H1 (cell line): ENCODE measurements around the gene MYMX. TPM values are rescaled to one million over a fixed set of nuclear protein-coding genes. Genes with fewer than 3 reads are reported as not detected.

Experiments
- CTCF ChIA-PET: fragments of 300-600 bp; sonication (Branson Sonifier 250); formaldehyde crosslinking; loops from one replicate; lab custom pipeline; 2021; ENCODE audit not compliant: partially characterized antibody; lab: Charles Lee
- POLR2A ChIA-PET: fragments of 300-600 bp; sonication (Branson Sonifier 250); formaldehyde crosslinking; loops from one replicate; lab custom pipeline; 2021; ENCODE audit warnings: inconsistent platforms; ENCODE audit not compliant: partially characterized antibody; lab: Charles Lee
- DNase-seq, 2 experiments: peaks; one replicate each; pipeline versions ENCODE4 v3.0.0 to v3.0.0-alpha.2; 2010 to 2022; ENCODE audit warnings: low spot score in 2 of 2, low read depth in 1 of 2, mixed read lengths in 1 of 2
- FAIRE-seq: peaks from 2 replicates; lab custom pipeline; 2011; peaks lifted over from hg19 to GRCh38; lab: Jason Lieb, UNC
- H2AFZ ChIP-seq: 2 replicates; pipeline ENCODE4 v1.8.1; 2012; ENCODE audit warnings: low read length, inconsistent platforms
- H2AK5ac ChIP-seq: 2 replicates; pipeline ENCODE4 v1.6.1; 2013; ENCODE audit warnings: low read depth, low read length
- H2BK120ac ChIP-seq: replicated peaks from 2 replicates; pipeline ENCODE3; 2013; ENCODE audit warnings: low read depth, low read length, inconsistent platforms
- H2BK12ac ChIP-seq: 2 replicates; pipeline ENCODE4 v1.6.1; 2013; ENCODE audit warnings: low read depth, low read length
- H2BK15ac ChIP-seq: 2 replicates; pipeline ENCODE4 v1.6.1; 2013; ENCODE audit warnings: low read length
- H2BK20ac ChIP-seq: 2 replicates; pipeline ENCODE4 v1.6.1; 2013; ENCODE audit warnings: low read length
- H2BK5ac ChIP-seq: 2 replicates; pipeline ENCODE4 v1.6.1; 2013; ENCODE audit warnings: low read depth, low read length
- H3K14ac ChIP-seq: 2 replicates; pipeline ENCODE4 v1.6.1; 2013; ENCODE audit warnings: inconsistent platforms; ENCODE audit not compliant: insufficient read length
- H3K18ac ChIP-seq: 2 replicates; pipeline ENCODE4 v1.6.1; 2013; ENCODE audit warnings: low read length; ENCODE audit errors: extremely low read depth
- H3K23ac ChIP-seq: 2 replicates; pipeline ENCODE4 v1.6.1; 2013; ENCODE audit warnings: inconsistent platforms; ENCODE audit not compliant: insufficient read length
- H3K23me2 ChIP-seq: 2 replicates; pipeline ENCODE4 v1.6.1; 2013; ENCODE audit warnings: low read depth, low read length
- H3K27ac ChIP-seq: 2 replicates; pipeline ENCODE4 v1.6.1; 2011; ENCODE audit warnings: low read depth, low read length, inconsistent platforms
- H3K27me3 ChIP-seq, 4 experiments: replicated peaks in 1 of 4; 1 replicate in 1 of 4; 2 replicates in 3 of 4; pipeline versions ENCODE4 v1.6.1 to v1.8.1; 2011 to 2013; ENCODE audit warnings: low read length in 3 of 4, mild to moderate bottlenecking in 3 of 4, inconsistent platforms in 2 of 4, mixed read lengths in 2 of 4, moderate library complexity in 1 of 4; ENCODE audit not compliant: control insufficient read depth in 3 of 4, insufficient read depth in 3 of 4; ENCODE audit errors: extremely low read depth in 1 of 4
- H3K36me3 ChIP-seq, 4 experiments: 2 replicates each; pipeline versions ENCODE4 v1.6.1 to v1.8.1; 2011 to 2013; ENCODE audit warnings: mild to moderate bottlenecking in 4 of 4, low read length in 3 of 4, moderate library complexity in 2 of 4, control low read depth in 1 of 4, inconsistent platforms in 1 of 4; ENCODE audit not compliant: insufficient read depth in 4 of 4, control insufficient read depth in 2 of 4
- H3K4ac ChIP-seq: replicated peaks from 2 replicates; pipeline ENCODE3; 2013; ENCODE audit warnings: low read length, low read depth, mixed read lengths, inconsistent platforms; ENCODE audit not compliant: insufficient read length
- H3K4me1 ChIP-seq, 4 experiments: replicated peaks in 1 of 4; 1 replicate in 1 of 4; 2 replicates in 3 of 4; pipeline versions ENCODE4 v1.6.1 to v1.8.1; 2011 to 2013; ENCODE audit warnings: low read length in 3 of 4, inconsistent platforms in 2 of 4, mixed read lengths in 1 of 4; ENCODE audit not compliant: insufficient read depth in 4 of 4, control insufficient read depth in 3 of 4
- H3K4me2 ChIP-seq, 2 experiments: 2 replicates each; pipeline versions ENCODE4 v1.6.1 to v1.8.1; 2011 to 2013; ENCODE audit warnings: low read depth in 2 of 2, low read length in 2 of 2, control low read depth in 1 of 2, inconsistent platforms in 1 of 2, mild to moderate bottlenecking in 1 of 2; ENCODE audit not compliant: insufficient read depth in 1 of 2
- H3K4me3 ChIP-seq, 4 experiments: fragments of 200-600, 300-600 bp in 1 of 4; sonication (generic), shearing (Covaris generic), sonication (Bioruptor Twin) in 1 of 4; 2 replicates each; pipeline versions ENCODE4 v1.5.1 to v1.8.1; 2011 to 2016; ENCODE audit warnings: low read length in 4 of 4, low read depth in 3 of 4, control low read depth in 2 of 4, inconsistent platforms in 2 of 4, mild to moderate bottlenecking in 2 of 4, mixed read lengths in 1 of 4, moderate library complexity in 1 of 4; ENCODE audit not compliant: insufficient read depth in 2 of 4; ENCODE audit errors: extremely low read depth in 1 of 4
- H3K56ac ChIP-seq: replicated peaks from 2 replicates; pipeline ENCODE3; 2013; ENCODE audit warnings: low read depth, mild to moderate bottlenecking, mixed read lengths, low read length, inconsistent platforms; ENCODE audit not compliant: insufficient read length
- H3K79me1 ChIP-seq: 2 replicates; pipeline ENCODE4 v1.6.1; 2013; ENCODE audit warnings: low read depth, low read length, control low read depth
- H3K79me2 ChIP-seq, 2 experiments: 2 replicates each; pipeline versions ENCODE4 v1.6.1 to v1.8.1; 2012 to 2013; ENCODE audit warnings: low read length in 2 of 2, mild to moderate bottlenecking in 2 of 2, inconsistent platforms in 1 of 2; ENCODE audit not compliant: insufficient read depth in 2 of 2, control insufficient read depth in 1 of 2
- H3K9ac ChIP-seq, 4 experiments: replicated peaks in 1 of 4; 1 replicate in 1 of 4; 2 replicates in 3 of 4; pipeline versions ENCODE4 v1.6.1 to v1.8.1; 2011 to 2013; ENCODE audit warnings: low read depth in 3 of 4, low read length in 3 of 4, control low read depth in 2 of 4, mild to moderate bottlenecking in 2 of 4, moderate library complexity in 2 of 4, inconsistent platforms in 1 of 4; ENCODE audit errors: extremely low read depth in 1 of 4
- H3K9me3 ChIP-seq, 2 experiments: 2 replicates each; pipeline versions ENCODE4 v1.6.1 to v1.8.1; 2012 to 2013; ENCODE audit warnings: mild to moderate bottlenecking in 2 of 2, moderate library complexity in 2 of 2, control low read depth in 1 of 2, inconsistent platforms in 1 of 2, low read depth in 1 of 2, low read length in 1 of 2, mixed read lengths in 1 of 2; ENCODE audit not compliant: insufficient read depth in 2 of 2
- H4K20me1 ChIP-seq, 2 experiments: replicated peaks in 1 of 2; 2 replicates each; pipeline versions ENCODE3 to v1.8.1; 2011 to 2013; ENCODE audit warnings: inconsistent platforms in 2 of 2, low read length in 2 of 2, mild to moderate bottlenecking in 1 of 2; ENCODE audit not compliant: insufficient read depth in 2 of 2, control insufficient read depth in 1 of 2
- H4K5ac ChIP-seq: 2 replicates; pipeline ENCODE4 v1.6.1; 2013; ENCODE audit warnings: low read length, low read depth, mixed read lengths, inconsistent platforms; ENCODE audit not compliant: insufficient read length
- H4K8ac ChIP-seq: 2 replicates; pipeline ENCODE4 v1.8.0; 2013; ENCODE audit warnings: mild to moderate bottlenecking, moderate library complexity, low read length, inconsistent platforms; ENCODE audit not compliant: insufficient read depth; ENCODE audit errors: extremely low read depth
- H4K91ac ChIP-seq: replicated peaks from 2 replicates; pipeline ENCODE3; 2013; ENCODE audit warnings: low read length, mixed read lengths, inconsistent platforms; ENCODE audit not compliant: insufficient read length
- ATF2 ChIP-seq: IDR thresholded peaks from 2 replicates; pipeline ENCODE4 v1.6.1; 2012; ENCODE audit warnings: low read length, inconsistent platforms
- HDAC6 ChIP-seq: IDR thresholded peaks from one replicate; pipeline ENCODE4 v1.7.1; 2012; ENCODE audit warnings: low read depth, mild to moderate bottlenecking, inconsistent platforms, low read length, moderate library complexity
- KDM1A ChIP-seq: fragments of 200-600, 300-600 bp; sonication (generic); IDR thresholded peaks from 2 replicates; pipeline ENCODE4 v1.7.1; 2016; ENCODE audit warnings: mild to moderate bottlenecking, low read length, borderline replicate concordance
- PHF8 ChIP-seq: fragments of 200-600 bp; sonication (generic); conservative IDR thresholded peaks from 2 replicates; pipeline ENCODE4 v1.7.1; 2012; ENCODE audit warnings: low read depth, mild to moderate bottlenecking, inconsistent platforms, low read length, moderate library complexity
- POLR2A ChIP-seq, 2 experiments: IDR thresholded peaks; 1 replicate in 1 of 2; 2 replicates in 1 of 2; pipeline ENCODE4 v1.6.1; 2011; ENCODE audit warnings: low read depth in 2 of 2, low read length in 2 of 2, mild to moderate bottlenecking in 2 of 2; ENCODE audit errors: control extremely low read depth in 1 of 2
- POU5F1 ChIP-seq: IDR thresholded peaks from 2 replicates; pipeline ENCODE4 v1.6.1; 2011; ENCODE audit warnings: low read depth, mild to moderate bottlenecking, low read length, moderate library complexity
- RAD21 ChIP-seq, 2 experiments: IDR thresholded peaks in 1 of 2; conservative IDR thresholded peaks in 1 of 2; 2 replicates each; pipeline ENCODE4 v1.6.1; 2011; ENCODE audit warnings: low read depth in 2 of 2, low read length in 2 of 2, improper control_type of control experiment in 1 of 2, inconsistent platforms in 1 of 2, mild to moderate bottlenecking in 1 of 2, moderate library complexity in 1 of 2
- RBBP5 ChIP-seq: IDR thresholded peaks from 2 replicates; pipeline ENCODE4 v1.7.1; 2012; ENCODE audit warnings: low read depth, mild to moderate bottlenecking, inconsistent platforms, low read length, moderate library complexity, borderline replicate concordance
- SIRT6 ChIP-seq: IDR thresholded peaks from one replicate; pipeline ENCODE4 v1.7.1; 2012; ENCODE audit warnings: low read length, inconsistent platforms
- SRF ChIP-seq: IDR thresholded peaks from 2 replicates; pipeline ENCODE4 v1.6.1; 2011; ENCODE audit warnings: mild to moderate bottlenecking, low read depth, low read length, moderate library complexity
- TEAD4 ChIP-seq: IDR thresholded peaks from 2 replicates; pipeline ENCODE4 v1.6.1; 2012; ENCODE audit warnings: low read depth, low read length, inconsistent platforms, mixed read lengths
- ZNF274 ChIP-seq: IDR thresholded peaks from 2 replicates; pipeline ENCODE4 v1.7.0; 2012; ENCODE audit warnings: low read length, borderline replicate concordance; ENCODE audit errors: extremely low read depth
- WGBS, 2 experiments: shearing (Covaris generic) in 1 of 2; methylation state at CpG; one replicate each; pipeline versions ENCODE4 v1.1.6 to v1.1.7; 2013 to 2015; ENCODE audit warnings: low lambda C conversion rate in 2 of 2, mixed read lengths in 2 of 2, inconsistent platforms in 1 of 2, low coverage in 1 of 2, missing lambda C conversion rate in 1 of 2; ENCODE audit not compliant: insufficient replicate concordance in 2 of 2, insufficient coverage in 1 of 2, insufficient read length in 1 of 2; ENCODE audit errors: extremely low coverage in 1 of 2, missing lambda C conversion rate in 1 of 2; 5-methylcytosine and 5-hydroxymethylcytosine counted together
- polyA plus RNA-seq, 7 experiments: library from polyadenylated mRNA; depleted of rRNA in 3 of 7; stranded (reverse) in 5 of 7; unstranded in 2 of 7; fragments of >200 nt in 5 of 7; fragments of 200-250 nt in 2 of 7; gene quantifications; 1 replicate in 5 of 7; 2 replicates in 1 of 7; 4 replicates in 1 of 7; pipeline versions ENCODE4 v1.2.1 to v1.2.3, GENCODE V29; 2011 to 2013; ENCODE audit warnings: missing spikeins in 2 of 7, mixed read lengths in 2 of 7
- total RNA-seq: library from RNA; stranded (reverse); fragmentation: NEBNext Ultra II Directional; extraction: Animal tissue kit (Norgen Biotek cat#: 25700); gene quantifications from 2 replicates; pipeline ENCODE4 v1.2.1, GENCODE V29; 2021

Gene MYMX
- total and polyA plus RNA-seq, 2 of the 8 experiments (the other 6 are each of a cell fraction or from before 2014, with no cell fraction given) = 4.7 to 6.9 TPM

GRCh38 chr6:44189257-44189656 lies 27.5 kb upstream of the MYMX start:
- Histone ChIP-seq H3K27me3 (no peaks in the 10 kb centered on the region; a peak in 1 of 7 replicates), H3K18ac (no peak overlapping the region), H2BK120ac (no peak overlapping the region), H3K9ac (no peak overlapping the region), H4K91ac (no peak overlapping the region), H3K56ac (no peak overlapping the region), H2BK20ac (no peak overlapping the region), H4K8ac (peak overlapping the region; percentile 19; the same call in 1 of the 2 replicates), H3K23me2 (peaks cover 3% of the 10 kb centered on the region; the same call in 1 of the 2 replicates), H3K79me2 (no peaks in the 10 kb centered on the region), H2BK12ac (no peak overlapping the region), H2BK15ac (no peak overlapping the region; the same call in 1 of the 2 replicates), H2AK5ac (no peak overlapping the region), H4K20me1 (no peaks in the 10 kb centered on the region), H3K23ac (no peak overlapping the region), H2AFZ (0 out of 2 replicates have a peak overlapping the region, but pooled peaks have one; percentile 56), H3K4me1 (peaks cover 4 to 15% (median 6%) of the 10 kb centered on the region in 4 experiments), H2BK5ac (no peak overlapping the region), H4K5ac (no peak overlapping the region), H3K27ac (no peak overlapping the region), H3K4ac (no peak overlapping the region), H3K79me1 (no peaks in the 10 kb centered on the region), H3K36me3 (no peaks in the 10 kb centered on the region), H3K4me2 (no peak overlapping the region), H3K14ac (no peak overlapping the region), H3K4me3 (no peak overlapping the region), H3K9me3 (no peaks in the 10 kb centered on the region)
- DNase-seq (no peak), FAIRE-seq (no peak)
- ChIA-PET CTCF (interaction anchor here (0.6 to 7.6 kb wide), 7 partner anchors 11 to 90 kb away, joined by 3 to 41 read pairs (median 6); partner anchors contain the start of genes HSP90AB1 and SLC29A1), POLR2A (interaction anchor here (1.2 to 1.7 kb wide), 8 partner anchors 9 to 65 kb away, joined by 3 to 7 read pairs (median 4); partner anchors contain the start of gene HSP90AB1)
- WGBS, 2 experiments = 91% methylated on average over 2 of the region's 2 CpGs; no CpG with 5 or more reads in 1 of the 2 experiments
- TF ChIP-seq HDAC6 (no peak), PHF8 (no peak), POU5F1 (no peak), ZNF274 (no peak), RBBP5 (no peak), SRF (no peak), POLR2A (IDR thresholded peaks at IDR 0.05; ENCODE audit: control extremely low read depth in 1 of 2, low read depth in 2 of 2, low read length in 2 of 2) (no peak), ATF2 (no peak), SIRT6 (no peak), KDM1A (no peak), RAD21 (IDR thresholded peaks at IDR 0.05 in 1 of 2, conservative IDR thresholded peaks at IDR 0.05 in 1 of 2; ENCODE audit: low read depth in 2 of 2, low read length in 2 of 2) (no peak), TEAD4 (no peak)
